HG02571 (cell line): ENCODE measurements around the gene TSEN54.

Source experiments
- ATAC-seq: cut with Tn5 transposase; IDR thresholded peaks from one replicate; pipeline ENCODE4 v1.9.1; 2021; ENCODE audit warnings: mild to moderate bottlenecking, moderate library complexity; ENCODE audit not compliant: unreplicated experiment

Gene TSEN54

DNA sequence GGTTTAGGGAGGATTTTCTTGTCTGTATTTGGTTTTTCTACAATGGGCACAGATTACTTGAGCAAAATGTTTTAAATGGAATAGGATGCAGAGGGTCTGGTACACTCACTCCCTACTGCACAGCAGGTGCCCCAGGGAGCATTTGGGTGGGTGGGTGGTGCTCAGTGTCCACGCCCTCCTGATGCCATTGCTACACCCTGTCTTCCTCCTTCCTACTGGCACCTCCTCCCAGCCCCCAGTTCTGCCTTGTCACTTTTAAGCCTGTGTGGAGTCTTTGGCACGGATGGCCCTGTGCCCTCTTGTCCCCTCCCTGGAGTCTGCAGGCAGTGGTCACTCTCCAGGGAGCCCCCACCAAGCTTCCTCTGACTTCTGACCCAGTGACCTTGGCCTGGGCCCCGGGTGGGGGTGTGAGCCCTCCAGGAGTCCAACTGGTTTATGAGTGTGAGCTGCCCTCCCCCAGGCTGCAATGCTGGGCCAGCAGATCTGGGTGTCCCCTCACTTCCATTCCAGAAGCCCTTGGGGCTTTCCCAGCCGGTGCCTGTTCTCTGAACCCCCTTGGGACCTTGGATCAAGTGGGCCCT is 24.7 kb downstream of the TSEN54 start:
- ATAC-seq: no peak

GRCh38 chr17:75542229-75542628 is 25.9 kb downstream of the TSEN54 start:
- ATAC-seq: no peak

DNA sequence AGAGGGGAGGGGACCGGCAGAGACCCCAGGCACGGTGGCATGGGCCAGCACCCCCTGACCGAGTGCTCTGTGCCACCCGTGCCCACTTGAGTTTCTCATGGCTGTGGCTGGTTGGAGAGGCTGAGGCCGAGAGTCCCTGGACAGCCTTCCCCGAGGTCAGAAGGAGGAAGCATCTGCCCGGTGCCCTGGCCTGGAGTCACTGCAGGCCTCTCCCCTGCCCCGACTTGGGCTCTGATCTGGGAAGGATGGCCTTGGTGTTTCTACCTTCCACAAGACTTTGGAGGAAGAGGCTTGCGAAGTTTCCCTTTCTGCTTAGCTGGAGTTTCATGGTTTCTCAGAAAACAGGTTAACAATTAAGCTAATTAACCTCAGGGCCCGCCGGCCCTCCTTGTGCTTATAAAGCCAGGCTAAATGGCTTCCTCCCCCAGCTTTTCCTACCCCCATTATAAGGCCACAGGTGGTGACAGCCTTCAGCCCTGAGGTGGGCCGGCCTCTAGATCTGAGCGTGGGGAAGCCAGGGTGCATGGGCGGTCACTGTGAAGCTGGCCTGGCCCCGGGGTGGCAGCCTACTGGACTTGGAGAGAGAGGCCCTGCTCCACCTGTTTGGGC is 26.5 kb downstream of the TSEN54 start:
- no peak for ATAC-seq

DNA sequence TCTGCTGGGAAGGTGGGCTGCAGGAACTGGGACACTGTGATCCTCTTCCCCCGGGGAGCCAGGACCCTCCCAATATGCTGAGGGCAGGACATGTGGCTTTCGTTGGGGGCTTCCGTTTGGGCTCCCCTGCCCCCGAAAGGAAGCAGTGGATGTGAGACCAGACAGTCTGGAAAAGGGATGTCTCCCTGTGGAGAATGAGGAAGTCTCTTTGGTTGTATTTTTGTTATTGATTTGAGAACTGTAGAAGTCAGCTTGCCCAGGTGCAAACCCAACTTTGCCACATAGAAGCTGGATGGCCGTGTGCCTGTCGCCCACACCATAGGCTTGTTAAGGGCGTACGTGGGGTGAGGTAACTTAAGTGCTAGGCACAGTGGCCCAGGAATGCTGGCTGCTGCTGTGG is 27.9 kb downstream of the TSEN54 start:
- ATAC-seq: no peak

GRCh38 chr17:75546181-75546580 is 29.9 kb downstream of the TSEN54 start:
- no peak for ATAC-seq

DNA sequence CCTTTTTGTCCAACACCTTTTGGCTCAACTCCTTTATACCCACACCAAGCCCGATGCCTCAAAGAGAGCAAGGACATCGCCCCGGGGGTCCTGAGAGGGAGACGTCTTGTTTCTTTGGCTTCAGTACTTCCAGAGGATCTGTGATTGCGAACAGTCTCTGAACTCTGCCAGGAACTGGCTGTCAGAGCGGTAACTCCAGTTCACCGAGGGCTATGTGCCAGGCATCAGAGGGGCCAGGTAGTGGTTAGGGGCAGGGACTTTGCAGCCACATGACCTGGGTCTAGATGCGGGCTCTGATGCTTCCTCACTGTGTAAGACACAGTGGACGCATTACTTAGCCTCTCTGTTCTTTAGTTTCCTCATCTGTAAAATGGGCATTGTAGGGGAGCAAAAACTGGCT is 30.8 kb downstream of the TSEN54 start:
- no peak for ATAC-seq

GRCh38 chr17:75548813-75549212 is 32.5 kb downstream of the TSEN54 start:
- no peak for ATAC-seq

DNA sequence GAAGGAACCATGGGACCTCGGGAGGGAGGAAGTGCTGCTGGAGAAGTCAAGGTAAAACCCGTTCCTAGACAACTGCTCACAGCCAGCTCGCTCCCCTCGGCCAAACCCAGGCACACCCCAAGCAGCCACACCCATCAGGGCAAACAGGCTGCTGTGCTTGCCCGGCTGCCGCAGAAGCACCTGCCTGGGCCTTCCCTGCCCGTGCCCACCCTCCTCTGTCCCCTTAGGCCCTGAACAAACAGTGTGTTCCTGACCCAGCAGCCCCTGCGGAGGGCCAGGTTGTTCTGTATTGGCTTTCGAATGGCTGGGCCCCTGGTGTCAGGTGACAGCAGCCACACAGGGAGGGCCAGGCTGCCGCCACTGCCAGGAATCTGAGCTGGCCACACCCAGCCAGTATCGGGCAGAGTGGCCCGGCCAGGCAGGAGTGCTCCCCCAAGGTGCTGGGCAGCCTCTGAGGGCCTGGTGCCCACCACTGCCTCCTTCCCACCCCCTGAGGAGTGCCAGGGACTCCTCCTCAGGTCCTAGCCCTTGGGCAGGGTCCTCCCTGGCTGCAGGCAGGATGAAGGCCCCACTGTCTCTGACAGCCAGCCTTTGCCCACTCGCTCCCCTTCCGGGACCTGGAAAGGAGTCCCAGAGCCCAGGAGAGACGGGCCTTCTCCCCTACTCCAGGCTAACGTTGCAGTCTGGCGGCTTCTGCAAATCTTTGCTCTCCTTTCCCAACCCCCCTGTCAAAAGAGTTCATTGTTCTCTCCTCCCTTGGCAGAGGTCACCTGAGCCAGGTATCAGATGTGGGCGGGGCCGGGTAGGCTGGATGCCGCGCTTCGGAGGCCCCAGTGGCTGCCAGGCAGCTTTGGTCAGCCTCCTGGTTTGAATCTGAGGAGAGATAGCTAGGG is 33.2 kb downstream of the TSEN54 start:
- no peak for ATAC-seq

GRCh38 chr17:75550139-75550465 is 33.8 kb downstream of the TSEN54 start:
- ATAC-seq: no peak

GRCh38 chr17:75551266-75551665 is 34.9 kb downstream of the TSEN54 start:
- ATAC-seq: no peak

GRCh38 chr17:75552425-75553294 is 36.3 kb downstream of the TSEN54 start:
- ATAC-seq: no peak

DNA sequence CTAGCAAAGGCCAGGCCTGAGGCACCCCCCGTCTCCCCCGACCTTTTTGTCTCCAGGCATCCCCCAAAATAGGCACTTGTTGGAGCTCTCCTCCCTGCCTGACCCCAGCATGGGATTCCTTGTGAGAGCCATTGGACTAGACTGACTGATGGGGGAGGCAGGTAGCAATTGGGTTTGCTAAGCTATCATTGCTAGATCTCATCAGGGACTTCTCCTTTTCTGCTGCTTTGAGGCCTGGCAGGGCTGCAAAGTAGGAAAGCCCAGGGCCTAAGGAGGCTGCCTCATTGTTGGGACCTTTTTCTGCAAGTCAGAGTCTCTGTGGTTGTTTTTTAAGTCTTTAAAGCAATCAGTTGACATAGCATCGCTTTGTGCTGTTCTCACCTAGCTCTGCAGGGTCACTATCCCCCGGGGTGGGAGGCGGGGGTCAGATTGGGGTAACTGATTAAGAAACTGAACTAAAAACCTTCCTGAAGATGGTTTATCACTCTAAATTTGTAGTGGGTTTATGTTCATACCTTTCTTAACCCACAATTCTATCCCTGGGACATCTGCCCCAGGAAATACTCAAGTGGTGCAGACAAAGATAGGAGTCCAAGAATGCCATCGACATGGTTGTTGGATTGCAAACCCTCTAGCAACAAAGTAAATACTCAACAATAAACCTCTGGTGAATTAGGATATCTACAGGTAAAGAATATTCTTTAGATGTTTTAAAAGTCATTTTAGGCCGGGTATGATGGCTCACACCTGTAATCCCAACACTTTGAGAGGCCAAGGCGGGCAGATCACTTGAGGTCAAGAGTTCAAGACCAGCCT is 37.2 kb downstream of the TSEN54 start:
- no peak for ATAC-seq

DNA sequence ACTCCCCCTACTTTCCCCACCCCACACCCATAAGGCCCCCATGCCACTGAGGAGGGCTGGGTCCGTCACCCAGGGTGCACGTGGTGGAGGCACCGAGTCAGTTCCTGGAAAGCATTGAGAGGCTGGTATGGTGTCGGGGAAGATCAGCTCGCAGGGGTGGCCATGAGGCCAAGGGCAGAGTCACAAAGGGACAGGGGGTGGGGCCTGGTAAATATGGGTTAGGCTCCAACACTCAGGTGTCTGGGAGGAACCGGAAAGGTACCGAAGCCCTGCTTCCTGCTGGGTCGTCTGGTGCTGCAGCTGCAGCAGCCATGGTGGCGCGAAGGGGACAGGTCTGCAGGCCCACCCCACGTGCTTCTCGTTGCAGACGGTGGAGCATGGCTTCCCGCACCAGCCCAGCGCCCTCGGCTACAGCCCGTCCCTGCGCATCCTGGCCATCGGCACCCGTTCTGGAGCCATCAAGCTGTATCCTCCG is 39.4 kb downstream of the TSEN54 start:
- ATAC-seq: no peak

GRCh38 chr17:75557075-75557851 is 40.9 kb downstream of the TSEN54 start:
- no peak for ATAC-seq

GRCh38 chr17:75557852-75558665 is 41.7 kb downstream of the TSEN54 start:
- ATAC-seq: no peak

GRCh38 chr17:75558666-75559530 is 42.6 kb downstream of the TSEN54 start:
- no peak for ATAC-seq

DNA sequence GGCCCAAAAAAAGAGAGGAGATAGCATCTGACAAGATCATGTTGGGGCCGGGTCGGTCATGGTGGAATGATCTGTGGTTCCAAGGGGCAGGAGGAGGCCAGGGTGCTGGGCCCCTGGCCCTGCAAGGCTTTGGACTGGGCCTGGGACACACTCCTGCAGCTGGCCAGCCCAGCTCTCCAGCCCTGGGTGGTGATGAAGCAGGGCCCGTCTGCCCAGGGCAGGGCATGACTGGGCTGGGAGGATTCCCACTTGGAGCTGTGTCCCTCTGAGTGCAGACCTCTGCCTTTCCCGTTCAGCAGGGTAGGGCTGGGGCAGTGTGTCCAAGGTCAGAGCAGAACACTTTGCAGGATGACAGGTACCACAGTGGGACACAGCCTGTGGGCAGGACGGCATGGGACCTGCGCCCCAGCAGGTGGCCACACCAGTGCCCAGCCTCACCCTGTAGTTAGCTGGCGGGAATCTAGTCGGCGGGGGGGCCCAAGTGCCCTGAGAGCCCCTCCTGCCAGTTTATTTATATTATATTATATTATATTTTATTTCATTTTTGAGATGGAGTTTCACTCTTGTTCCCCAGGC is 43.7 kb downstream of the TSEN54 start:
- no peak for ATAC-seq
